WTC11 (cell line): ENCODE data around the gene GGT6.

Source experiments
- ATF2 ChIP-seq: sonication (generic); formaldehyde crosslinking; IDR thresholded peaks from 2 replicates; pipeline ENCODE4 v1.8.1; 2022; ENCODE audit warnings: low read depth, missing genetic modification reagents, borderline replicate concordance
- ATF6 ChIP-seq: sonication (generic); formaldehyde crosslinking; IDR thresholded peaks from 2 replicates; pipeline ENCODE4 v1.8.1; 2023; ENCODE audit warnings: mild to moderate bottlenecking, missing genetic modification reagents
- ELF4 ChIP-seq: sonication (generic); formaldehyde crosslinking; IDR thresholded peaks from 2 replicates; pipeline ENCODE4 v1.8.1; 2022; ENCODE audit warnings: low read depth, mild to moderate bottlenecking, moderate library complexity, missing genetic modification reagents
- PRDM15 ChIP-seq: sonication (generic); formaldehyde crosslinking; IDR thresholded peaks from 2 replicates; pipeline ENCODE4 v1.8.0; 2022; ENCODE audit warnings: missing genetic modification reagents
- TEAD4 ChIP-seq: sonication (generic); formaldehyde crosslinking; IDR thresholded peaks from 2 replicates; pipeline ENCODE4 v1.8.0; 2022; ENCODE audit warnings: mild to moderate bottlenecking, missing genetic modification reagents
- TF ChIP-seq, protein P1 (sequence below): fragments of 200-600 bp; IDR thresholded peaks from 2 replicates; pipeline ENCODE4 v1.8.0; 2022; ENCODE audit warnings: antibody characterized with exemption
- TF ChIP-seq, protein P2 (sequence below): fragments of 250-450 bp; sonication (Bioruptor Pico); IDR thresholded peaks from 2 replicates; pipeline ENCODE4 v2.1.2; 2022; ENCODE audit warnings: mild to moderate bottlenecking, moderate library complexity
- TF ChIP-seq, protein P3 (sequence below): sonication (generic); formaldehyde crosslinking; IDR thresholded peaks from 2 replicates; pipeline ENCODE4 v1.8.0; 2022; ENCODE audit warnings: mild to moderate bottlenecking, missing genetic modification reagents
- TF ChIP-seq, protein P4 (sequence below): fragments of 250-450 bp; sonication (Bioruptor Pico); IDR thresholded peaks from 2 replicates; pipeline ENCODE4 v1.9.0; 2021; ENCODE audit warnings: mild to moderate bottlenecking

- TF ChIP-seq, protein P1, sequence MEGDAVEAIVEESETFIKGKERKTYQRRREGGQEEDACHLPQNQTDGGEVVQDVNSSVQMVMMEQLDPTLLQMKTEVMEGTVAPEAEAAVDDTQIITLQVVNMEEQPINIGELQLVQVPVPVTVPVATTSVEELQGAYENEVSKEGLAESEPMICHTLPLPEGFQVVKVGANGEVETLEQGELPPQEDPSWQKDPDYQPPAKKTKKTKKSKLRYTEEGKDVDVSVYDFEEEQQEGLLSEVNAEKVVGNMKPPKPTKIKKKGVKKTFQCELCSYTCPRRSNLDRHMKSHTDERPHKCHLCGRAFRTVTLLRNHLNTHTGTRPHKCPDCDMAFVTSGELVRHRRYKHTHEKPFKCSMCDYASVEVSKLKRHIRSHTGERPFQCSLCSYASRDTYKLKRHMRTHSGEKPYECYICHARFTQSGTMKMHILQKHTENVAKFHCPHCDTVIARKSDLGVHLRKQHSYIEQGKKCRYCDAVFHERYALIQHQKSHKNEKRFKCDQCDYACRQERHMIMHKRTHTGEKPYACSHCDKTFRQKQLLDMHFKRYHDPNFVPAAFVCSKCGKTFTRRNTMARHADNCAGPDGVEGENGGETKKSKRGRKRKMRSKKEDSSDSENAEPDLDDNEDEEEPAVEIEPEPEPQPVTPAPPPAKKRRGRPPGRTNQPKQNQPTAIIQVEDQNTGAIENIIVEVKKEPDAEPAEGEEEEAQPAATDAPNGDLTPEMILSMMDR, result no peak
- no peak for TF ChIP-seq ATF6 (CRISPR knock-in tag)
- TF ChIP-seq, protein P2, sequence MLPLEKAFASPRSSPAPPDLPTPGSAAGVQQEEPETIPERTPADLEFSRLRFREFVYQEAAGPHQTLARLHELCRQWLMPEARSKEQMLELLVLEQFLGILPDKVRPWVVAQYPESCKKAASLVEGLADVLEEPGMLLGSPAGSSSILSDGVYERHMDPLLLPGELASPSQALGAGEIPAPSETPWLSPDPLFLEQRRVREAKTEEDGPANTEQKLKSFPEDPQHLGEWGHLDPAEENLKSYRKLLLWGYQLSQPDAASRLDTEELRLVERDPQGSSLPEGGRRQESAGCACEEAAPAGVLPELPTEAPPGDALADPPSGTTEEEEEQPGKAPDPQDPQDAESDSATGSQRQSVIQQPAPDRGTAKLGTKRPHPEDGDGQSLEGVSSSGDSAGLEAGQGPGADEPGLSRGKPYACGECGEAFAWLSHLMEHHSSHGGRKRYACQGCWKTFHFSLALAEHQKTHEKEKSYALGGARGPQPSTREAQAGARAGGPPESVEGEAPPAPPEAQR, result no peak
- TF ChIP-seq ELF4 (CRISPR knock-in tag), result no peak
- TF ChIP-seq ATF2, result no peak
- TF ChIP-seq, protein P3, sequence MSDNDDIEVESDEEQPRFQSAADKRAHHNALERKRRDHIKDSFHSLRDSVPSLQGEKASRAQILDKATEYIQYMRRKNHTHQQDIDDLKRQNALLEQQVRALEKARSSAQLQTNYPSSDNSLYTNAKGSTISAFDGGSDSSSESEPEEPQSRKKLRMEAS (CRISPR knock-in tag), result no peak
- TF ChIP-seq TEAD4, result no peak
- TF ChIP-seq PRDM15 (CRISPR knock-in tag), result no peak
- TF ChIP-seq, protein P4, sequence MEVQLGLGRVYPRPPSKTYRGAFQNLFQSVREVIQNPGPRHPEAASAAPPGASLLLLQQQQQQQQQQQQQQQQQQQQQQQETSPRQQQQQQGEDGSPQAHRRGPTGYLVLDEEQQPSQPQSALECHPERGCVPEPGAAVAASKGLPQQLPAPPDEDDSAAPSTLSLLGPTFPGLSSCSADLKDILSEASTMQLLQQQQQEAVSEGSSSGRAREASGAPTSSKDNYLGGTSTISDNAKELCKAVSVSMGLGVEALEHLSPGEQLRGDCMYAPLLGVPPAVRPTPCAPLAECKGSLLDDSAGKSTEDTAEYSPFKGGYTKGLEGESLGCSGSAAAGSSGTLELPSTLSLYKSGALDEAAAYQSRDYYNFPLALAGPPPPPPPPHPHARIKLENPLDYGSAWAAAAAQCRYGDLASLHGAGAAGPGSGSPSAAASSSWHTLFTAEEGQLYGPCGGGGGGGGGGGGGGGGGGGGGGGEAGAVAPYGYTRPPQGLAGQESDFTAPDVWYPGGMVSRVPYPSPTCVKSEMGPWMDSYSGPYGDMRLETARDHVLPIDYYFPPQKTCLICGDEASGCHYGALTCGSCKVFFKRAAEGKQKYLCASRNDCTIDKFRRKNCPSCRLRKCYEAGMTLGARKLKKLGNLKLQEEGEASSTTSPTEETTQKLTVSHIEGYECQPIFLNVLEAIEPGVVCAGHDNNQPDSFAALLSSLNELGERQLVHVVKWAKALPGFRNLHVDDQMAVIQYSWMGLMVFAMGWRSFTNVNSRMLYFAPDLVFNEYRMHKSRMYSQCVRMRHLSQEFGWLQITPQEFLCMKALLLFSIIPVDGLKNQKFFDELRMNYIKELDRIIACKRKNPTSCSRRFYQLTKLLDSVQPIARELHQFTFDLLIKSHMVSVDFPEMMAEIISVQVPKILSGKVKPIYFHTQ (CRISPR knock-in tag), result no peak
Measured at GRCh38 chr17:4594406-4594805, 34.0 kb upstream of the GGT6 start.
